Esophagus muscularis mucosa (tissue), 4 donors: ENCODE results near the gene KRTAP10-4. TPM values are rescaled to one million over a fixed set of nuclear protein-coding genes. Genes with fewer than 3 reads are reported as not detected.

Source experiments
- DNase-seq: peaks from one replicate; pipeline ENCODE4 v3.0.0-alpha.2; 2017; ENCODE audit errors: extremely low spot score
- H3K27ac ChIP-seq, 4 donors: fragments of 200-600 bp; sonication (generic); replicated peaks in 1 of 4; 1 replicate in 3 of 4; 2 replicates in 1 of 4; pipeline ENCODE4 v1.5.1; 2016 to 2019; ENCODE audit warnings: mild to moderate bottlenecking in 1 of 4
- H3K27me3 ChIP-seq, 4 donors: fragments of 200-600 bp; sonication (generic); one replicate each; pipeline versions ENCODE4 v1.5.1 to v1.6.0; 2016 to 2019
- H3K36me3 ChIP-seq, 4 donors: fragments of 200-600 bp; sonication (generic); one replicate each; pipeline ENCODE4 v1.5.1; 2016 to 2019
- H3K4me1 ChIP-seq, 4 donors: fragments of 200-600 bp; sonication (generic); one replicate each; pipeline ENCODE4 v1.5.1; 2016 to 2019
- H3K4me3 ChIP-seq, 4 donors: fragments of 200-600 bp; sonication (generic); 1 replicate in 2 of 4; 2 replicates in 2 of 4; pipeline ENCODE4 v1.5.1; 2016 to 2019; ENCODE audit warnings: mild to moderate bottlenecking in 4 of 4, moderate library complexity in 1 of 4
- H3K9me3 ChIP-seq, 4 donors: fragments of 200-600 bp; sonication (generic); 1 replicate in 3 of 4; 2 replicates in 1 of 4; pipeline ENCODE4 v1.5.1; 2016 to 2019
- EP300 ChIP-seq: sonication (generic); formaldehyde crosslinking; IDR thresholded peaks from one replicate; pipeline ENCODE4 v1.6.1; 2017; ENCODE audit warnings: antibody characterized with exemption
- POLR2A ChIP-seq: fragments of 450-650 bp; IDR thresholded peaks from one replicate; pipeline ENCODE4 v1.6.1; 2017; ENCODE audit warnings: antibody characterized with exemption, moderate library complexity, mild to moderate bottlenecking, low read depth
- POLR2AphosphoS5 ChIP-seq, 2 donors: sonication (generic); formaldehyde crosslinking; IDR thresholded peaks; one replicate each; pipeline ENCODE4 v1.6.1; 2017; ENCODE audit warnings: antibody characterized with exemption in 2 of 2
- WGBS: methylation state at CpG from one replicate; pipeline ENCODE4 v1.1.5; 2018; 5-methylcytosine and 5-hydroxymethylcytosine counted together
- intact Hi-C: fragments of 100-400 bp; cut with DNase I; formaldehyde crosslinking; loops from one replicate; pipeline ENCODE4 v1.15.1; 2023
- total RNA-seq, 4 donors: library from RNA; depleted of rRNA; stranded (reverse); fragments of >200 nt; gene quantifications; one replicate each; pipeline versions ENCODE4 v1.1.0 to v1.2.1, GENCODE V29; 2016
- TF ChIP-seq, protein P1 (sequence below), 3 experiments: fragments of 200-600 bp in 2 of 3; fragments of 450-650 bp in 1 of 3; sonication (generic) in 2 of 3; IDR thresholded peaks; one replicate each; pipeline ENCODE4 v1.5.1; 2017 to 2019; ENCODE audit warnings: antibody characterized with exemption in 3 of 3, mild to moderate bottlenecking in 2 of 3, moderate library complexity in 1 of 3

The KRTAP10-4 gene
- total RNA-seq, 4 donors from 2014 or later, result not detected

DNA sequence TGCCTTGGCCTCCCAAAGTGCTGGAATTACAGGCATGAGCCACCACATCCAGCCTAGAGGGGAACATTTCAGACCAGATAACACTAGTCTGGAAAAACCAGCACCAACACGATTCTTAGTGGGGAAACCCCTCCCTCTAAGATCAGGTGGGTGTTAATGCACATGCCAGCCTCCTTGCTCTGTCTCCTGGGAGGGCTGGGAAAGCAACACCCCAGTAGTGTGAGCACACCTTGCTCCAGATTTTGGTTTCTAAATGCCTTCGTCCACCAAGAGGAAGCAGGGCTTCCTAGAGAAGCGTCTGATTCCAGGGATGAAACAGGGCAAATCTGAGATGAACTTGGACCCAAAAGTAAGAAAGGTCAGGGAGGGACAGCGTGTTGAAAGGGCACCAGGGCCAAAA, 2.2 kb upstream of the KRTAP10-4 start:
- WGBS, result 78% methylated on average over 3 of the region's 4 CpGs
- no peak overlapping the region for H3K27ac ChIP-seq
- DNase-seq, result peak; percentile 60
- H3K36me3 ChIP-seq, result no peaks in the 10 kb centered on the region
- intact Hi-C loops, result no loop called here
- H3K4me3 ChIP-seq, result no peak overlapping the region
- H3K27me3 ChIP-seq, result peaks cover 0 to 58% (median 0%) of the 10 kb centered on the region in 4 donors
- H3K9me3 ChIP-seq, result peaks cover 0 to 12% (median 6%) of the 10 kb centered on the region in 4 donors
- H3K4me1 ChIP-seq, result no peaks in the 10 kb centered on the region
- TF ChIP-seq EP300, result no peak
- no peak for TF ChIP-seq POLR2A
- TF ChIP-seq, protein P1, sequence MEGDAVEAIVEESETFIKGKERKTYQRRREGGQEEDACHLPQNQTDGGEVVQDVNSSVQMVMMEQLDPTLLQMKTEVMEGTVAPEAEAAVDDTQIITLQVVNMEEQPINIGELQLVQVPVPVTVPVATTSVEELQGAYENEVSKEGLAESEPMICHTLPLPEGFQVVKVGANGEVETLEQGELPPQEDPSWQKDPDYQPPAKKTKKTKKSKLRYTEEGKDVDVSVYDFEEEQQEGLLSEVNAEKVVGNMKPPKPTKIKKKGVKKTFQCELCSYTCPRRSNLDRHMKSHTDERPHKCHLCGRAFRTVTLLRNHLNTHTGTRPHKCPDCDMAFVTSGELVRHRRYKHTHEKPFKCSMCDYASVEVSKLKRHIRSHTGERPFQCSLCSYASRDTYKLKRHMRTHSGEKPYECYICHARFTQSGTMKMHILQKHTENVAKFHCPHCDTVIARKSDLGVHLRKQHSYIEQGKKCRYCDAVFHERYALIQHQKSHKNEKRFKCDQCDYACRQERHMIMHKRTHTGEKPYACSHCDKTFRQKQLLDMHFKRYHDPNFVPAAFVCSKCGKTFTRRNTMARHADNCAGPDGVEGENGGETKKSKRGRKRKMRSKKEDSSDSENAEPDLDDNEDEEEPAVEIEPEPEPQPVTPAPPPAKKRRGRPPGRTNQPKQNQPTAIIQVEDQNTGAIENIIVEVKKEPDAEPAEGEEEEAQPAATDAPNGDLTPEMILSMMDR (IDR thresholded peaks at IDR 0.05), result no peak
- TF ChIP-seq POLR2AphosphoS5 (IDR thresholded peaks at IDR 0.05), result no peak

DNA sequence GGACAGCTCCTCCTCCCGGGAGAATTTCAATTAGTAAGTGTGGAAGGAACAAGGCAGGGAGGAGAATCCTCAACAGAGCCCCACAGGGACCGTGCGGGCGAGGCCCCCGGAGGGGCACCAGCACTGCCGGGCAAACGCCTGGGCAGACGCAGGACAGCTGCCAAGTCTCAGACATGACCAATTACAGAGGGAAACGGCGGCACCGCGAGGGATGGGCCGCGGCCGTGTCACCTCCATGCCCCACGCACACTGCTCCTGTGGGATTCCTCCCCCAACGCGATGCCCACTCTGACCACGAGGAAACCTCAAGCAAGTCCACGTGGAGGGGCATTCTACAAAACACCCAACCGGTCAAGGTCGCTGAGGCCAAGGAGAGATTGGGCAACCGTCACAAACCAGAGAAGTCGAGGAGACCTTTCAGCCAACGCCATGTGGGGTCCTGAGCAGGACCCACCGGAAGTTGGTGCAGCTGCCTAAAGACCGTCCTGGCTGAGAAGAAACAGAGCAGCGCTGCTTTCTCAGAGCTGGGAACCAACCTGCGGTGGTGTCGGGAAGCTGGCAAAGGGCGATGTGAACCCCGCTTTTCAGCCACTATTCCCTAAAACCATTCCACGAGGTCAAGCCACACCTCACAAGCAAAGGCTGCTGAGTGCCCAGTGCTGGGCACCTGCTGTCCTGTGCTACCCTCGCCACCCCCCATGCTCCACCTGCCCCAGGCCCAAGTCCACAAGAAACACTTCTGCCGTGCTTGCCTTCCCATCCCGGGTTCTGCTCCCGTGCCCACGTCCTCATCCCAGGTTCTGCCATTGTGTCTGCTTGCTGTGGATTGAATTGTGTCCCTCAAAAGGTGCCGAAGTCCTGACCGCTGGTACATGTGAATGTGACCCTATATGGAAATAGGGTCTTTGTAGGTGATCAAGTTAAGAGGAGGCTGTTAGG, 1.4 kb upstream of the KRTAP10-4 start:
- H3K36me3 ChIP-seq, result no peaks in the 10 kb centered on the region
- H3K27ac ChIP-seq, result no peak overlapping the region
- H3K4me3 ChIP-seq, result no peak overlapping the region
- no peaks in the 10 kb centered on the region for H3K4me1 ChIP-seq
- peaks cover 0 to 58% (median 0%) of the 10 kb centered on the region in 4 donors for H3K27me3 ChIP-seq
- peaks cover 0 to 20% (median 13%) of the 10 kb centered on the region in 4 donors for H3K9me3 ChIP-seq
- WGBS, result 89% methylated on average over 39 of the region's 40 CpGs
- no peak for TF ChIP-seq EP300
- no peak for TF ChIP-seq POLR2A
- TF ChIP-seq, protein P1 (IDR thresholded peaks at IDR 0.05), result no peak
- no peak for TF ChIP-seq POLR2AphosphoS5 (IDR thresholded peaks at IDR 0.05)
- intact Hi-C loops, result no loop called here
- peak; percentile 62 for DNase-seq

DNA sequence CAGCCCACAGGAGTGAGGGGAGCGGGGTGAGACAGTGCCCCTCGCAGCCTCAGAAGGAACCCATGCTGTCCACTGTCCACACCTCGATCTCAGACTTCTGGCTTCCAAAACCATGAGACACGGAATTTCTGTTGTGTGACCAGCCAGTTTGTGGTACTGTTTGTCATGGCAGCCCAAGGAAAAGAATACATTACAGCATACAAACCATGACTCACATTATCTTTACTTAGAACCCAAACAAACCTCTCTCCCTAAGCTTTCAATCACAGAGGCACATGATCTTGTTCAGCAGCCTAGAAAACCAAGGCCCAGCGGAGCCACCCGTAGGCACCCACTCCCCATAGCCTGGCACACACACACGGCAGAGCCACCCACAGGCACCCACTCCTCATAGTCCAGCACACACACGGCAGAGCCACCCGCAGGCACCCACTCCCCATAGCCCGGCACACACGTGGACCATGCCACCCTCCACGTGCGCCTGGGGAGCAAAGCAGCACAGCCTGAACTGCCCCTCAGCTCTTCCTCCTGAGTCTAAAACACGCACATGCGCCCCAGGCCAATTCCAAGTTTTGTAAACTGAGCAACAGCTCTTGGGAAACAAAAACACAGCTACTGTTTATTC, 458 bp upstream of the KRTAP10-4 start:
- TF ChIP-seq POLR2A (no peak), EP300 (no peak), POLR2AphosphoS5 (IDR thresholded peaks at IDR 0.05) (no peak)
- TF ChIP-seq, protein P1 (IDR thresholded peaks at IDR 0.05), result no peak
- DNase-seq, result peak; percentile 62
- Histone ChIP-seq H3K9me3 (peaks cover 0 to 25% (median 18%) of the 10 kb centered on the region in 4 donors), H3K27me3 (peaks cover 0 to 56% (median 0%) of the 10 kb centered on the region in 4 donors), H3K4me1 (no peaks in the 10 kb centered on the region), H3K27ac (no peak overlapping the region), H3K36me3 (no peaks in the 10 kb centered on the region), H3K4me3 (no peak overlapping the region)
- intact Hi-C loops, result no loop called here
- whole genome bisulfite sequencing, result 87% methylated on average over 15 of the region's 15 CpGs

DNA sequence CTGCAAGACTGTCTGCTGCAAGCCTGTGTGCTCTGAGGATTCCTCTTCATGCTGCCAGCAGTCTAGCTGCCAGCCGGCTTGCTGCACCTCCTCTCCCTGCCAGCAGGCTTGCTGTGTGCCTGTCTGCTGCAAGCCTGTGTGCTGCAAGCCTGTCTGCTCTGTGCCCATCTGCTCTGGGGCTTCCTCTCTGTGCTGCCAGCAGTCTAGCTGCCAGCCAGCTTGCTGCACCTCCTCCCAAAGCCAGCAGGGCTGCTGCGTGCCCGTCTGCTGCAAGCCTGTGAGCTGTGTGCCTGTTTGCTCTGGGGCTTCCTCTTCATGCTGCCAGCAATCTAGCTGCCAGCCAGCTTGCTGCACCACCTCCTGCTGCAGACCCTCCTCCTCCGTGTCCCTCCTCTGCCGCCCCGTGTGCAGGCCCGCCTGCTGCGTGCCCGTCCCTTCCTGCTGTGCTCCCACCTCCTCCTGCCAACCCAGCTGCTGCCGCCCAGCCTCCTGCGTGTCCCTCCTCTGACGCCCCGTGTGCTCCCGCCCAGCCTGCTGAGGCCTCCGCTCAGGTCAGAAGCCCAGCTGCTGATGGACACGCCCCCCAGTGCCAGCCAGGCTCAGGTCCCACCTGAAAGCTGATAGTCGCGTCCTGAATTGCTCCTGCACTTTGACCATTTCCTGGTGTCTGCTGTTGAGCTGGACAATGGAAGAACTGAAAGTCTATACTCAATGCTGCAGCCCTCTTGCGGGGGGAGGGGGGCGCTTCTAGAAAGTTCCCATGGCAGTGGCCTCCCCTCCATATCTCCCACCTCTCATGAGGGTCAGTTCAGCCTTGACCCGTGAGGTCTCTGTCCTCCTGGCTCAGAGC, 1.2 kb downstream of the KRTAP10-4 start:
- peaks cover 0 to 48% (median 0%) of the 10 kb centered on the region in 4 donors for H3K27me3 ChIP-seq
- no peak overlapping the region for H3K4me3 ChIP-seq
- peak; percentile 68 for DNase-seq

More for the DNA sequence above, 1.2 kb downstream of the KRTAP10-4 start:
- Histone ChIP-seq H3K9me3 (peaks cover 0 to 25% (median 18%) of the 10 kb centered on the region in 4 donors), H3K27ac (no peak overlapping the region), H3K4me1 (no peaks in the 10 kb centered on the region), H3K36me3 (no peaks in the 10 kb centered on the region)
- TF ChIP-seq POLR2A (no peak), POLR2AphosphoS5 (IDR thresholded peaks at IDR 0.05) (no peak), EP300 (no peak)
- TF ChIP-seq, protein P1 (IDR thresholded peaks at IDR 0.05), result no peak
- intact Hi-C loops, result no loop called here
- 36% methylated on average over 9 of the region's 21 CpGs for WGBS
